ENCODE measurements around the gene PCDH12. TPM values are rescaled to one million over a fixed set of nuclear protein-coding genes. Genes with fewer than 3 reads are reported as not detected.

Gene PCDH12
- total and polyA plus RNA-seq, 2 of the 8 experiments (the other 6 are each of a cell fraction or from before 2014, with no cell fraction given), result 0.06 to 0.17 TPM

- Histone ChIP-seq H4K5ac (ENCODE audit: insufficient read length, low read depth, low read length) (no peak overlapping the region), H2BK120ac (replicated peaks; ENCODE audit: low read depth, low read length) (no peak overlapping the region), H2AFZ (ENCODE audit: low read length) (no peak overlapping the region), H3K14ac (ENCODE audit: insufficient read length) (no peak overlapping the region), H3K4me1 (replicated peaks in 1 of 4; ENCODE audit: control insufficient read depth in 3 of 4, insufficient read depth in 4 of 4, low read length in 3 of 4) (peaks cover 0 to 10% (median 7%) of the 10 kb centered on the region in 4 experiments; a peak in 5 of 7 replicates), H3K23ac (ENCODE audit: insufficient read length) (no peak overlapping the region), H3K18ac (ENCODE audit: extremely low read depth, low read length) (no peak overlapping the region), H2BK12ac (ENCODE audit: low read depth, low read length) (no peak overlapping the region), H2AK5ac (ENCODE audit: low read depth, low read length) (no peak overlapping the region), H3K9me3 (ENCODE audit: insufficient read depth in 2 of 2, low read depth in 1 of 2, low read length in 1 of 2) (no peaks in the 10 kb centered on the region), H3K27me3 (replicated peaks in 1 of 4; ENCODE audit: control insufficient read depth in 3 of 4, extremely low read depth in 1 of 4, insufficient read depth in 3 of 4, low read length in 3 of 4) (no peaks in the 10 kb centered on the region; a peak in 1 of 7 replicates), H2BK15ac (ENCODE audit: low read length) (no peak overlapping the region), H3K4me2 (ENCODE audit: insufficient read depth in 1 of 2, low read depth in 2 of 2, low read length in 2 of 2) (no peak overlapping the region), H3K79me2 (ENCODE audit: control insufficient read depth in 1 of 2, insufficient read depth in 2 of 2, low read length in 2 of 2) (no peaks in the 10 kb centered on the region), H3K9ac (replicated peaks in 1 of 4; ENCODE audit: extremely low read depth in 1 of 4, low read depth in 3 of 4, low read length in 3 of 4) (no peak overlapping the region), H3K23me2 (ENCODE audit: low read depth, low read length) (no peaks in the 10 kb centered on the region), H3K27ac (ENCODE audit: low read depth, low read length) (no peak overlapping the region), H3K36me3 (ENCODE audit: control insufficient read depth in 2 of 4, insufficient read depth in 4 of 4, low read length in 3 of 4) (peaks cover 11 to 30% (median 23%) of the 10 kb centered on the region in 4 experiments), H2BK5ac (ENCODE audit: low read depth, low read length) (no peak overlapping the region), H3K56ac (replicated peaks; ENCODE audit: insufficient read length, low read depth, low read length) (no peak overlapping the region), H3K4ac (replicated peaks; ENCODE audit: insufficient read length, low read depth, low read length) (no peak overlapping the region), H4K20me1 (replicated peaks in 1 of 2; ENCODE audit: control insufficient read depth in 1 of 2, insufficient read depth in 2 of 2, low read length in 2 of 2) (peaks cover 0 to 2% of the 10 kb centered on the region in 2 experiments), H3K4me3 (ENCODE audit: extremely low read depth in 1 of 4, insufficient read depth in 2 of 4, low read depth in 3 of 4, low read length in 4 of 4) (no peak overlapping the region), H4K8ac (ENCODE audit: extremely low read depth, insufficient read depth, low read length) (no peak overlapping the region; the same call in 1 of the 2 replicates), H3K79me1 (ENCODE audit: low read depth, low read length) (no peaks in the 10 kb centered on the region), H2BK20ac (ENCODE audit: low read length) (no peak overlapping the region), H4K91ac (replicated peaks; ENCODE audit: insufficient read length, low read length) (no peak overlapping the region)
- FAIRE-seq (no peak), DNase-seq (ENCODE audit: low read depth in 1 of 2, low spot score in 2 of 2) (no peak)
- POLR2A ChIA-PET (ENCODE audit: partially characterized antibody), result interaction anchor here (0.9 to 9.2 kb wide), 12 partner anchors 9 to 305 kb away, joined by 3 to 121 read pairs (median 4); partner anchors contain the start of genes DELE1, HDAC3, PCDH12 and RELL2
- CTCF ChIA-PET (ENCODE audit: partially characterized antibody), result interaction anchor here (0.6 to 20.8 kb wide), 19 partner anchors 11 to 296 kb away, joined by 3 to 324 read pairs (median 4); partner anchors contain the start of genes DELE1, PCDH12 and RNF14
- 89% methylated on average over 6 of the region's 6 CpGs; no CpG with 5 or more reads in 1 of the 2 experiments for WGBS, 2 experiments (ENCODE audit: extremely low coverage in 1 of 2, insufficient coverage in 1 of 2, insufficient read length in 1 of 2, insufficient replicate concordance in 2 of 2, low coverage in 1 of 2, low lambda C conversion rate in 2 of 2, missing lambda C conversion rate in 1 of 2)
- TF ChIP-seq CHD2 (IDR thresholded peaks at IDR 0.05; ENCODE audit: low read length) (no peak), ASH2L (IDR thresholded peaks at IDR 0.05; ENCODE audit: low read length) (no peak), EGR1 (IDR thresholded peaks at IDR 0.05; ENCODE audit: borderline replicate concordance, low read depth, low read length) (no peak), SP4 (IDR thresholded peaks at IDR 0.05; ENCODE audit: low read length) (no peak), CTCF (IDR thresholded peaks at IDR 0.05; ENCODE audit: control extremely low read depth in 1 of 3, insufficient read depth in 1 of 3, low read depth in 1 of 3, low read length in 3 of 3) (no peak), TCF12 (IDR thresholded peaks at IDR 0.05; ENCODE audit: low read depth, low read length) (no peak), MAX (IDR thresholded peaks at IDR 0.05) (no peak), BCL11A (IDR thresholded peaks at IDR 0.05; ENCODE audit: low read depth in 2 of 2, low read length in 2 of 2) (no peak), YY1 (IDR thresholded peaks at IDR 0.05; ENCODE audit: low read depth, low read length) (no peak), EP300 (IDR thresholded peaks at IDR 0.05; ENCODE audit: borderline replicate concordance in 1 of 2, low read depth in 2 of 2, low read length in 2 of 2) (no peak), SAP30 (IDR thresholded peaks at IDR 0.05; ENCODE audit: insufficient read depth, insufficient replicate concordance, low read length) (no peak)
Measured at GRCh38 chr5:141941307-141941706, 16.7 kb downstream of the PCDH12 start.
